Activated CD8-positive, alpha-beta memory T cell treated with anti-CD3 and anti-CD28 coated beads, Interleukin-2, amount 50 U/mL, for 48 hours (primary cell): ENCODE measurements around the gene C5AR2.

Source experiments
- DNase-seq: peaks from one replicate; pipeline ENCODE4 v3.0.0-alpha.2; 2020

The C5AR2 gene

GRCh38 chr19:47390533-47391488 is 58.8 kb downstream of the C5AR2 start:
- DNase-seq = no peak

DNA sequence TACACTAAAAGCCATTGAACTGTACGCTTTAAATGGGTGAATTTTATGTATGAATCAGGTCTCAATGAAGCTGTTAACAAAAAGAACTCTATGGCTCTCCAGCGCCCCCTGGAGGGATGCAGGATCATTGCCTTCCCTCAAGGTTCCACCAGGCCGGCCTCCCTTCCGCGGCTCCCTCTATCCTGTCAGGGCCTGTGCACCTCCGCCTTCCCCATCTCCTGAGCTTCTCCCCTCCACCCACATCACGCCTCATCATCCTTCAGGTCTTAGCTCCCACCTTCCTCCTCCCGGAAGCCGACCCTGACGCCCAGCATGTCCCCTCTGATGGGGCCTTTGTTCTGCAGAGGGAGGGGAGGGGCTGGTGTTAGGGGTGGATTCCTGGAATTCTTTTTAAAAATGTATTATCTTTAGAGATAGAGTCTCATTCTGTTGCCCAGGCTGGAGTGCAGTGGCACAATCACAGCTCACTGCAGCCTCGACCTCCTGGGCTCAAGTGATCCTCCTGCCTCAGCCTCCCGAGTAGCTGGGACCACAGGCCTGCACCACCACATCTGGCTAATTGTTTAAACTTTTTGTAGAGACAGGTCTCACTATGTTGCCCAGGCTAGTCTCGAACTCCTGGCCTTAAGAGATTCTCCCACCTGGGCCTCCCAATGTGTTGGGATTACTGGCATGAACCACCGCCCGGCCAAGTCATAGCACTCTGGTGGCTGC is 59.7 kb downstream of the C5AR2 start:
- peak; percentile 97 for DNase-seq
